Measurements from ENCODE around the gene JAK2. TPM values are rescaled to one million over a fixed set of nuclear protein-coding genes. Genes with fewer than 3 reads are reported as not detected.
"Not testable (repeated sequence)": the region's sequence is repeated elsewhere in the genome, so short reads cannot be mapped to it uniquely, and the experiment has no call there.

The JAK2 gene
- total RNA-seq, 1 experiment from 2014 or later, result 3.3 TPM

DNA sequence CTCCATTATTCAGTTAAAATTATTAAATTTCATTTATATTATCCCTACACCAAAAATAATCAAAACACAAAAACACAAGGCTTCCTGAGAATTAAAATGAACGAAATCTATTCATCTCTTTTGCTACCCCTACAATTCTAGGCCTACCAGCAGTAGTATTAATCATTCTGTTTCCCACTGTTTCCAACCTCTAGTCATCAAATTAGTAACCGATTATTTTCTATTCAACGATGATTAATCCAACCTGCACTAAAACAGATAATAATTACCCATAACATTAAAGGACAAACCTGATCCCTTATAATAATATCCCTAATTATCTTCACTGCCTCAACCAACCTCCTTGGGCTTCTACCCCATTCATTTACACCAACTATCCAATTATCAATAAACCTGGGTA is 114.4 kb downstream of the JAK2 start:
- TF ChIP-seq, protein P1, sequence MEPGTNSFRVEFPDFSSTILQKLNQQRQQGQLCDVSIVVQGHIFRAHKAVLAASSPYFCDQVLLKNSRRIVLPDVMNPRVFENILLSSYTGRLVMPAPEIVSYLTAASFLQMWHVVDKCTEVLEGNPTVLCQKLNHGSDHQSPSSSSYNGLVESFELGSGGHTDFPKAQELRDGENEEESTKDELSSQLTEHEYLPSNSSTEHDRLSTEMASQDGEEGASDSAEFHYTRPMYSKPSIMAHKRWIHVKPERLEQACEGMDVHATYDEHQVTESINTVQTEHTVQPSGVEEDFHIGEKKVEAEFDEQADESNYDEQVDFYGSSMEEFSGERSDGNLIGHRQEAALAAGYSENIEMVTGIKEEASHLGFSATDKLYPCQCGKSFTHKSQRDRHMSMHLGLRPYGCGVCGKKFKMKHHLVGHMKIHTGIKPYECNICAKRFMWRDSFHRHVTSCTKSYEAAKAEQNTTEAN (CRISPR knock-in tag; IDR thresholded peaks at IDR 0.05), result no peak
- TF ChIP-seq, protein P2, sequence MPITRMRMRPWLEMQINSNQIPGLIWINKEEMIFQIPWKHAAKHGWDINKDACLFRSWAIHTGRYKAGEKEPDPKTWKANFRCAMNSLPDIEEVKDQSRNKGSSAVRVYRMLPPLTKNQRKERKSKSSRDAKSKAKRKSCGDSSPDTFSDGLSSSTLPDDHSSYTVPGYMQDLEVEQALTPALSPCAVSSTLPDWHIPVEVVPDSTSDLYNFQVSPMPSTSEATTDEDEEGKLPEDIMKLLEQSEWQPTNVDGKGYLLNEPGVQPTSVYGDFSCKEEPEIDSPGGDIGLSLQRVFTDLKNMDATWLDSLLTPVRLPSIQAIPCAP (CRISPR knock-in tag; IDR thresholded peaks at IDR 0.05), result no peak
- TF ChIP-seq, protein P3, sequence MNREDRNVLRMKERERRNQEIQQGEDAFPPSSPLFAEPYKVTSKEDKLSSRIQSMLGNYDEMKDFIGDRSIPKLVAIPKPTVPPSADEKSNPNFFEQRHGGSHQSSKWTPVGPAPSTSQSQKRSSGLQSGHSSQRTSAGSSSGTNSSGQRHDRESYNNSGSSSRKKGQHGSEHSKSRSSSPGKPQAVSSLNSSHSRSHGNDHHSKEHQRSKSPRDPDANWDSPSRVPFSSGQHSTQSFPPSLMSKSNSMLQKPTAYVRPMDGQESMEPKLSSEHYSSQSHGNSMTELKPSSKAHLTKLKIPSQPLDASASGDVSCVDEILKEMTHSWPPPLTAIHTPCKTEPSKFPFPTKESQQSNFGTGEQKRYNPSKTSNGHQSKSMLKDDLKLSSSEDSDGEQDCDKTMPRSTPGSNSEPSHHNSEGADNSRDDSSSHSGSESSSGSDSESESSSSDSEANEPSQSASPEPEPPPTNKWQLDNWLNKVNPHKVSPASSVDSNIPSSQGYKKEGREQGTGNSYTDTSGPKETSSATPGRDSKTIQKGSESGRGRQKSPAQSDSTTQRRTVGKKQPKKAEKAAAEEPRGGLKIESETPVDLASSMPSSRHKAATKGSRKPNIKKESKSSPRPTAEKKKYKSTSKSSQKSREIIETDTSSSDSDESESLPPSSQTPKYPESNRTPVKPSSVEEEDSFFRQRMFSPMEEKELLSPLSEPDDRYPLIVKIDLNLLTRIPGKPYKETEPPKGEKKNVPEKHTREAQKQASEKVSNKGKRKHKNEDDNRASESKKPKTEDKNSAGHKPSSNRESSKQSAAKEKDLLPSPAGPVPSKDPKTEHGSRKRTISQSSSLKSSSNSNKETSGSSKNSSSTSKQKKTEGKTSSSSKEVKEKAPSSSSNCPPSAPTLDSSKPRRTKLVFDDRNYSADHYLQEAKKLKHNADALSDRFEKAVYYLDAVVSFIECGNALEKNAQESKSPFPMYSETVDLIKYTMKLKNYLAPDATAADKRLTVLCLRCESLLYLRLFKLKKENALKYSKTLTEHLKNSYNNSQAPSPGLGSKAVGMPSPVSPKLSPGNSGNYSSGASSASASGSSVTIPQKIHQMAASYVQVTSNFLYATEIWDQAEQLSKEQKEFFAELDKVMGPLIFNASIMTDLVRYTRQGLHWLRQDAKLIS (CRISPR knock-in tag; IDR thresholded peaks at IDR 0.05; ENCODE audit: borderline replicate concordance), result no peak
- no peak for TF ChIP-seq EMX1 (CRISPR knock-in tag; IDR thresholded peaks at IDR 0.05)
- TF ChIP-seq FOXP1 (CRISPR knock-in tag; IDR thresholded peaks at IDR 0.05; ENCODE audit: borderline replicate concordance), result no peak
- TF ChIP-seq ZNF219 (CRISPR knock-in tag; IDR thresholded peaks at IDR 0.05; ENCODE audit: borderline replicate concordance), result no peak
- TF ChIP-seq, protein P4, sequence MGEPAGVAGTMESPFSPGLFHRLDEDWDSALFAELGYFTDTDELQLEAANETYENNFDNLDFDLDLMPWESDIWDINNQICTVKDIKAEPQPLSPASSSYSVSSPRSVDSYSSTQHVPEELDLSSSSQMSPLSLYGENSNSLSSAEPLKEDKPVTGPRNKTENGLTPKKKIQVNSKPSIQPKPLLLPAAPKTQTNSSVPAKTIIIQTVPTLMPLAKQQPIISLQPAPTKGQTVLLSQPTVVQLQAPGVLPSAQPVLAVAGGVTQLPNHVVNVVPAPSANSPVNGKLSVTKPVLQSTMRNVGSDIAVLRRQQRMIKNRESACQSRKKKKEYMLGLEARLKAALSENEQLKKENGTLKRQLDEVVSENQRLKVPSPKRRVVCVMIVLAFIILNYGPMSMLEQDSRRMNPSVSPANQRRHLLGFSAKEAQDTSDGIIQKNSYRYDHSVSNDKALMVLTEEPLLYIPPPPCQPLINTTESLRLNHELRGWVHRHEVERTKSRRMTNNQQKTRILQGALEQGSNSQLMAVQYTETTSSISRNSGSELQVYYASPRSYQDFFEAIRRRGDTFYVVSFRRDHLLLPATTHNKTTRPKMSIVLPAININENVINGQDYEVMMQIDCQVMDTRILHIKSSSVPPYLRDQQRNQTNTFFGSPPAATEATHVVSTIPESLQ (CRISPR knock-in tag; IDR thresholded peaks at IDR 0.05), result no peak
- no peak for TF ChIP-seq ZBTB21 (CRISPR knock-in tag; IDR thresholded peaks at IDR 0.05; ENCODE audit: borderline replicate concordance)
- TF ChIP-seq, protein P5, sequence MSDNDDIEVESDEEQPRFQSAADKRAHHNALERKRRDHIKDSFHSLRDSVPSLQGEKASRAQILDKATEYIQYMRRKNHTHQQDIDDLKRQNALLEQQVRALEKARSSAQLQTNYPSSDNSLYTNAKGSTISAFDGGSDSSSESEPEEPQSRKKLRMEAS (CRISPR knock-in tag; IDR thresholded peaks at IDR 0.05), result no peak
- Mint-ChIP-seq H3K4me3 (no peak overlapping the region), H3K9me3 (peaks cover 20% of the 10 kb centered on the region), H3K27me3 (ENCODE audit: low read depth) (no peaks in the 10 kb centered on the region), H3K36me3 (peaks cover 23% of the 10 kb centered on the region), H3K4me1 (no peaks in the 10 kb centered on the region), H3K27ac (no peak overlapping the region)
- ChIA-PET POLR2A (no interaction called here), CTCF (no interaction called here)
- ATAC-seq (no peak), DNase-seq (ENCODE audit: low spot score) (no peak)

DNA sequence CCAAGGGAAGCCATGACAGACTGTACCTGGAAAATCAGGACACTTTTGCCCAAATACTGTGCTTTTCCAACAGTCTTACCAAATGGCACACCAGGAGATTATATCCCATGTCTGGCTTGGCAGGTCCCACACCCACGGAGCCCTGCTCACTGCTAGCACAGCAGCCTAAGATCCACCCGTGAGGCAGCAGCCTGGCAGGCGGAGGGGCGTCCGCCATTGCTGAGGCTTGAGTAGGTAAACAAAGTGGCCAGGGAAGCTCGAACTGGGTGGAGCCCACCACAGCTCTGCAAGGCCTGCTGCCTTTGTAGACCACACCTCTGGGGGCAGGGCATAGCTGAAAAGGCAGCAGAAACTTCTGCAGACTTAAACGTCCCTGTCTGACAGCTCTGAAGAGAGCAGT is 116.1 kb downstream of the JAK2 start:
- Mint-ChIP-seq H3K36me3 (peaks cover 28% of the 10 kb centered on the region), H3K9me3 (peaks cover 32% of the 10 kb centered on the region)
- POLR2A ChIA-PET; H3K4me3 Mint-ChIP-seq; ATAC-seq; H3K27ac Mint-ChIP-seq; CTCF ChIA-PET; DNase-seq (ENCODE audit: low spot score); H3K27me3 Mint-ChIP-seq (ENCODE audit: low read depth); H3K4me1 Mint-ChIP-seq: not testable (repeated sequence)

DNA sequence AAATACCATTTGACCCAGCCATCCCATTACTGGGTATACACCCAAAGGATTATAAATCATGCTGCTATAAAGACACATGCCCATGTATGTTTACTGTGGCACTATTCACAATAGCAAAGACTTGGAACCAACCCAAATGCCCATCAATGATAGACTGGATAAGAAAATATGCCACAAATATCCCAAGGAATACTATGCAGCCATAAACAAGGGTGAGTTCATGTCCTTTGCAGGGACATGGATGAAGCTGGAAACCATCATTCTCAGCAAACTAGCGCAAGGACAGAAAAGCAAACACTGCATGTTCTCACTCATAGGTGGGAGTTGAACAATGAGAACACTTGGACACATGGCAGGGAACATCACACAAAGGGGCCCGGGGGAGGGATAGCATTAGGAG is 121.4 kb downstream of the JAK2 start:
- peaks cover 32% of the 10 kb centered on the region for H3K9me3 Mint-ChIP-seq
- DNase-seq (ENCODE audit: low spot score); POLR2A ChIA-PET; H3K27ac Mint-ChIP-seq; H3K4me1 Mint-ChIP-seq; H3K27me3 Mint-ChIP-seq (ENCODE audit: low read depth); ATAC-seq; H3K4me3 Mint-ChIP-seq; CTCF ChIA-PET: not testable (repeated sequence)
- peaks cover 17% of the 10 kb centered on the region for H3K36me3 Mint-ChIP-seq

DNA sequence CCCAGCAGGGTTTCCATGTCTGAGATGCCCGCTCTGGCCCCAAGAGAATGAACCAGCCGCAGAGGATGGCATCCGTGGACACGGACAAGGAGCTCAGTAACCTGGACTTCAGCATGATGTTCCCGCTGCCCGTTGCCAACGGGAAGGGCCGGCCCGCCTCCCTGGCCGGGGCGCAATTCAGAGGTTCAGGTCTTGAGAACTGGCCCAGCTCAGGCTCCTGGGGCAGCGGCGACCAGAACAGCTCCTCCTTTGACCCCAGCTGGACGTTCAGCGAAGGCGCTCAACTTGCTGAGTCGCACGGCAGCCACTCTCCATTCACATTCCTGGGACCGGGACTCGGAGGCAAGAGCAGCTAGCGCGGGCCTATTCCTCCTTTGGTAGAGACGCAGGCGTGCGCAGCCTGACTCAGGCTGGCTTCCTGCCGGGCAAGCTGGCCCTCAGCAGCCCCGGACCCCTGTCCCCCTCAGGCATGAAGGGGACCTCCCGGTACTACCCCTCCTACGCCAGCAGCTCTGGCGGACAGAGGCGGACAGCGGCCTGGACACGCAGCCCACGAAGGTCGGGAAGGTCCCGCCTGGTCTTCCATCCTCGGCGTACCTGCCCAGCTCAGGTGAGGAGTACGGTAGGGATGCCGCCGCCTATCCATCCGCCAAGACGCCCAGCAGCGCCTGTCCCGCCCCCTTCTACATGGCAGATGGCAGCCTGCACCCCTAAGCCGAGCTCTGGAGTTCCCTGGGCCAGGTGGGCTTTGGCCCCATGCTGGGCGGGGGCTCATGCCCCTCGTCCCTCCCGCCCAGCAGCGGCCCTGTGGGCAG is 126.0 kb downstream of the JAK2 start:
- DNase-seq (ENCODE audit: low spot score) (no peak), ATAC-seq (no peak)
- Mint-ChIP-seq H3K4me3 (no peak overlapping the region), H3K27me3 (ENCODE audit: low read depth) (no peaks in the 10 kb centered on the region), H3K9me3 (peaks cover 10% of the 10 kb centered on the region), H3K36me3 (peaks cover 5% of the 10 kb centered on the region; the same call in 1 of the 2 replicates), H3K4me1 (no peaks in the 10 kb centered on the region), H3K27ac (no peak overlapping the region)
- CTCF ChIA-PET, result no interaction called here
- POLR2A ChIA-PET, result no interaction called here
- TF ChIP-seq, protein P6, sequence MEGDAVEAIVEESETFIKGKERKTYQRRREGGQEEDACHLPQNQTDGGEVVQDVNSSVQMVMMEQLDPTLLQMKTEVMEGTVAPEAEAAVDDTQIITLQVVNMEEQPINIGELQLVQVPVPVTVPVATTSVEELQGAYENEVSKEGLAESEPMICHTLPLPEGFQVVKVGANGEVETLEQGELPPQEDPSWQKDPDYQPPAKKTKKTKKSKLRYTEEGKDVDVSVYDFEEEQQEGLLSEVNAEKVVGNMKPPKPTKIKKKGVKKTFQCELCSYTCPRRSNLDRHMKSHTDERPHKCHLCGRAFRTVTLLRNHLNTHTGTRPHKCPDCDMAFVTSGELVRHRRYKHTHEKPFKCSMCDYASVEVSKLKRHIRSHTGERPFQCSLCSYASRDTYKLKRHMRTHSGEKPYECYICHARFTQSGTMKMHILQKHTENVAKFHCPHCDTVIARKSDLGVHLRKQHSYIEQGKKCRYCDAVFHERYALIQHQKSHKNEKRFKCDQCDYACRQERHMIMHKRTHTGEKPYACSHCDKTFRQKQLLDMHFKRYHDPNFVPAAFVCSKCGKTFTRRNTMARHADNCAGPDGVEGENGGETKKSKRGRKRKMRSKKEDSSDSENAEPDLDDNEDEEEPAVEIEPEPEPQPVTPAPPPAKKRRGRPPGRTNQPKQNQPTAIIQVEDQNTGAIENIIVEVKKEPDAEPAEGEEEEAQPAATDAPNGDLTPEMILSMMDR (IDR thresholded peaks at IDR 0.05), result no peak
- TF ChIP-seq, protein P7, sequence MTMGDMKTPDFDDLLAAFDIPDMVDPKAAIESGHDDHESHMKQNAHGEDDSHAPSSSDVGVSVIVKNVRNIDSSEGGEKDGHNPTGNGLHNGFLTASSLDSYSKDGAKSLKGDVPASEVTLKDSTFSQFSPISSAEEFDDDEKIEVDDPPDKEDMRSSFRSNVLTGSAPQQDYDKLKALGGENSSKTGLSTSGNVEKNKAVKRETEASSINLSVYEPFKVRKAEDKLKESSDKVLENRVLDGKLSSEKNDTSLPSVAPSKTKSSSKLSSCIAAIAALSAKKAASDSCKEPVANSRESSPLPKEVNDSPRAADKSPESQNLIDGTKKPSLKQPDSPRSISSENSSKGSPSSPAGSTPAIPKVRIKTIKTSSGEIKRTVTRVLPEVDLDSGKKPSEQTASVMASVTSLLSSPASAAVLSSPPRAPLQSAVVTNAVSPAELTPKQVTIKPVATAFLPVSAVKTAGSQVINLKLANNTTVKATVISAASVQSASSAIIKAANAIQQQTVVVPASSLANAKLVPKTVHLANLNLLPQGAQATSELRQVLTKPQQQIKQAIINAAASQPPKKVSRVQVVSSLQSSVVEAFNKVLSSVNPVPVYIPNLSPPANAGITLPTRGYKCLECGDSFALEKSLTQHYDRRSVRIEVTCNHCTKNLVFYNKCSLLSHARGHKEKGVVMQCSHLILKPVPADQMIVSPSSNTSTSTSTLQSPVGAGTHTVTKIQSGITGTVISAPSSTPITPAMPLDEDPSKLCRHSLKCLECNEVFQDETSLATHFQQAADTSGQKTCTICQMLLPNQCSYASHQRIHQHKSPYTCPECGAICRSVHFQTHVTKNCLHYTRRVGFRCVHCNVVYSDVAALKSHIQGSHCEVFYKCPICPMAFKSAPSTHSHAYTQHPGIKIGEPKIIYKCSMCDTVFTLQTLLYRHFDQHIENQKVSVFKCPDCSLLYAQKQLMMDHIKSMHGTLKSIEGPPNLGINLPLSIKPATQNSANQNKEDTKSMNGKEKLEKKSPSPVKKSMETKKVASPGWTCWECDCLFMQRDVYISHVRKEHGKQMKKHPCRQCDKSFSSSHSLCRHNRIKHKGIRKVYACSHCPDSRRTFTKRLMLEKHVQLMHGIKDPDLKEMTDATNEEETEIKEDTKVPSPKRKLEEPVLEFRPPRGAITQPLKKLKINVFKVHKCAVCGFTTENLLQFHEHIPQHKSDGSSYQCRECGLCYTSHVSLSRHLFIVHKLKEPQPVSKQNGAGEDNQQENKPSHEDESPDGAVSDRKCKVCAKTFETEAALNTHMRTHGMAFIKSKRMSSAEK (CRISPR knock-in tag; IDR thresholded peaks at IDR 0.05; ENCODE audit: borderline replicate concordance), result no peak
